ENCODE results near the gene LARP4B. TPM values are rescaled to one million over a fixed set of nuclear protein-coding genes. Genes with fewer than 3 reads are reported as not detected.

Gene LARP4B
- total RNA-seq (2014; rRNA removed; shearing (Covaris generic)): 28.1 and 31.1 TPM in 2 replicates
- 17.5 and 23.3 TPM in 2 replicates for polyA plus RNA-seq (2014; cell fraction: nucleus; rRNA removed)

DNA sequence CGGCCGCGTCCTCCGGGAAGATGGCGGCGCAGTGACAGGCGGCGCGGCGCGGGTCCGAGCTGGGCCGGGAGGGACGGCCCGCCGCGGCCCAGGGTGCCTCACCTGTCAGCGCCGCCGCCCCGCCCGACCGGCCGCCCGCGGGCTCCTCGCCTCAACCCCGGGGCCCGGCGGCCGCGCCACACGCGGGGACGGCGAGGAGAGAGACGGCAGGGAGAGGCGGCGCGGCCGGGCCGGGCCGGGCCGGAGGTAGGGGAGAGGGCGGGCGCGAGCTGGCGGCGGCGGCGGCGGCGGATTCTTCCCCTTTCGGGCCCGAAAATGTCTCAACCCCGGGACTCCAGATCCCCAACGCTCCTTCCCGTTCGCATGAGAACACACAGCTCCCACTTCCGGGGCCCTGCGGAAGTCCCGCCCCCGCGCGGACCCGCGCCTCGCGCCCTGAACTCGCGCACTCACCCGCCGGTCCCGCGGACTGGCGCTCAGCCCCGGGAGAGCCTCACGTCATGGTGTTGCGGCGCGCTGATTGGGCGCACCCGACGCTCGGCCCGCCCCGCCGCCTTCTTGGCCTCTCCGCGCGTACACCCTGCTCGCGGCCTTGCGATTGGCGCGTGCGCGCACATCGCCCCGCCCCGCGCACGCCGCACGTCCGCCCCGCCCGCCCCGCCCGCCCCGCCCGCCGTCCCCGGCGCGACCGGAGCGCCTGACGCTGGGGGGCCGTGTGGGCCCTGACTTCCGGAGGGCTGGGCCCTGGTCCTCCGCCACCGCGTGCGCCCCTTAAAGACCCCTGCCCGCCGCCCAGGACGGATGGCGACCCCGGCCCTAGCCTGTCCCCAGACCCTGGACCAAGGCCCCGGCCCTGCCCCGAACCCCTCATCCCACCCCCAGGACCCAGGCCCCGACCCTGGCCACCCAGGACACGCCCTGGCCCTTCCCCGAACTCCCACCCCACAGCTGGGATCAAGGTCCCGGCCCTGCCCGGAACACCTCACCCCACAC is at the start of gene LARP4B:
LARP4B (minus strand) TSS at position 380 of the 993 bp plus-strand sequence. CDS start 45,984 bp downstream, outside the sequence.
- DNase-seq (ENCODE audit: extremely low read depth, low read depth): peak; percentile 93

- no peak for DNase-seq (ENCODE audit: extremely low read depth, low read depth)
These were observed 49.1 kb upstream of the LARP4B start for GRCh38 chr10:980468-981093.

DNA sequence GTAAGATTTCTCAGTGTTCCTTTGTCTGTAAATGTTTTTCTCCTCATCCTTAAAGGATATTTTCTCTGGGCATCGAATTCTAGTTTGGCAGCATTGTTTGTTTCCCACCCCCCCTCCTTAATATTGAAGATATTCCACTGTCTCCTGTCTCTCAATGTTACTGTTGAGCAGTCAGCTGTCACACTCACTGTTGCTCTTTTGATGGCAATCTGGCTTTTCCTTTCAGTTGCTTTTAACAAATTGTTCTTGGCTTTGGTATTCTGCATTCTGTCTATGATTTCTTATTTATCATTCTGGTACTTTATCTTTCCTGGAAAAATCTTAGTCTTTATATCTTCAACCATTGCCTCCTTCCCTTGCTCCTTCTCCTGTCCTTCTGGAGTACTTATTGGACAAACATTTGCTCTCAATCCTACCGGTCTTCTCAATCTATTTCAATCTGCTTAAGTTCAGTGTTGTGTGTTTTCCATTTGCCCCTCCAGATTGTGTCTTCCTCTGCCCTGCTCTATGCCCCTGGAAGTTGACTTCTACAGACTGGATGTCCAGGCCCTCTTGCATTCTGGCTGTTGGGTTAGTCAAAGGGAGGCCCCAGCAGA is 47.4 kb upstream of the LARP4B start:
- DNase-seq (ENCODE audit: extremely low read depth, low read depth): no peak

DNA sequence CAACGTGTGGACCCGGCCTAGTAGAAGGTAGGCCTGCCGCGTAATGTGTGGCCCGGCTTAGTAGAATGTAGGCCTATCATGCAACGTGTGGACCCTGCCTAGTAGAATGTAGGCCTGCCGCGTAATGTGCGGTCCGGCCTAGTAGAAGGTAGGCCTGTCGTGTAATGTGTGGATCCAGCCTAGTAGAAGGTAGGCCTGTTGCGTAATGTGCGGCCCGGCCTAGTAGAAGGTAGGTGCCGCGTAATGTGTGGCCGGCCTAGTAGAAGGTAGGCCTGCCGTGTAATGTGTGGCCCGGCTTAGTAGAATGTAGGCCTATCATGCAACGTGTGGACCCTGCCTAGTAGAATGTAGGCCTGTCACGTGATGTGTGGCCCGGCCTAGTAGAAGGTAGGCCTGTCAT is 44.8 kb upstream of the LARP4B start:
- no peak for DNase-seq (ENCODE audit: extremely low read depth, low read depth)

- DNase-seq (ENCODE audit: extremely low read depth, low read depth): no peak
These were observed 43.2 kb upstream of the LARP4B start for GRCh38 chr10:974785-975074.

DNA sequence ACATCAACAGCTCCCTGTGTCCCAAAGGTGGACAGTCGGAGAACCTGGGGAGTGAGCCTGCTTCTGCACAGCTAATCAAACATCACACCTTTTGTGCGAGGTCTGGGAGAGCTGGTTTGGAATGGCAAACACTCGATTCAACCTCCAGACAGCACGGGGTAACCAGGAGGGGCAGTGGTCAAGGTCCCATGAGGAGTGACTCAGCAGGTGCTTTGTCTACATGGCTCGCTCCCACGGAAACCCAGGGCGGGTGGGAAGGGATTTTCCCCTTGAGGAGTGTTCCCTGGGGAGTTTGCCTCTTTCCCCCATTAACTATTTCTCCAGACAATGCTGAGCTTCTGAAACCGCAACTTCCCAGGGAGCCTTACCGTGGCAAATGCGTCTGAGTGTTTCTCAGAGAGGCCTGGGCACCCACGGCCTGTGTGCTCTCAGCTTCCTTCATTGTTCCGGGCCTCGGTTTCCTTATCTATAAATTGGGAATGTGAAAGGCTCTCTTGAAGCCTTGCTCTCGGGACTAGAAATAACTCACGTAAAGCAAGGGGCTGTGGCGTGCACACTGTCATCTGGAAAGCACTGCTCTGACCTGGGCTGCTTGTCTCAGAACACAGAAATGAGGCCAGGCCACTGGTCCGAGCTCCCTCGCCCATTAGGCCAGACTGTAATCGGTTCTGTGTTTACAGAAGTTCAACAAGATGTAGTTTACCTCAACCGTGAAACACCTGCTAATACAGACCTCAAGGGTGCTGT is 42.7 kb upstream of the LARP4B start:
- DNase-seq (ENCODE audit: extremely low read depth, low read depth): no peak

DNA sequence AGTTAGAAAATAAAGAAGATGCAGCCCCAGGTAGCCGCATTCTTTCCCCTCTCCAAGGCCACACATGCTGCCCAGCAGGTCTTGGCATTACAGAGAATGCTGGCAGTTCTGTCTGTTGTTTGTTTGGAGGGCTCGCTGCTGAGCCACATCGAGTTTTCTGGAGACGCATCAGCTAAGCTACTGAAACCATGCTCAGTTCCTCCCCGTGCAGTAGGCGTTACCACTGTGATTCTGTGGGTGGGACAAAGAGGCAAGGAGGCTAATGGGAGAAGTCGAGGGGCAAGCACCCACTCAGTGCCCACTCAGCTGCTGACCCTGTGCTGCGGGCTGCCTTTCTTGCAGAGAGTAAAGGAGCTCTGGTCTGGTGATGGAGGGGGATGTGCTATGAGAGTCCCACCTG is 41.3 kb upstream of the LARP4B start:
- no peak for DNase-seq (ENCODE audit: extremely low read depth, low read depth)

DNA sequence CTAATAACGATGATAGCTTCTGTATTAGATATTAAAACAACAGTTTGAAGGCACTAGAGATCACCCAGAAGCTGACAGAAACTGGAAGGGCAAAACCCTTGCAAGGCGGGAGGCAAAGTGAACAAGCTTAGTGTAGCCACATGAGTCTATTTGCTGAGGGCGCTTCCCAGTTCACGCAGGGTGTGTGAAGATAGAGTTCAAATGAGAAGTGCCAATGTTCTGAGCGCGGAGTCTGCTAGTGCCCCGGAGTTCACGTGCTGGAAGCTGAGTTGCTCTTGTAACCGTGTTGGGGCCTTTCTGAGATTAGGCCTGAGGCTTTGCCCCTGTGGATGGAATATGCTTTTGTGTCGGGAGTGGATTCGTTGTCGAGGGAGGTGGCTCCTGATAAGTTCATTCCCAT is 40.1 kb upstream of the LARP4B start:
- DNase-seq (ENCODE audit: extremely low read depth, low read depth): no peak

- no peak for DNase-seq (ENCODE audit: extremely low read depth, low read depth)
These were observed 39.6 kb upstream of the LARP4B start for GRCh38 chr10:971150-971542.

- DNase-seq (ENCODE audit: extremely low read depth, low read depth): no peak
These were observed 39.0 kb upstream of the LARP4B start for GRCh38 chr10:970311-971149.

DNA sequence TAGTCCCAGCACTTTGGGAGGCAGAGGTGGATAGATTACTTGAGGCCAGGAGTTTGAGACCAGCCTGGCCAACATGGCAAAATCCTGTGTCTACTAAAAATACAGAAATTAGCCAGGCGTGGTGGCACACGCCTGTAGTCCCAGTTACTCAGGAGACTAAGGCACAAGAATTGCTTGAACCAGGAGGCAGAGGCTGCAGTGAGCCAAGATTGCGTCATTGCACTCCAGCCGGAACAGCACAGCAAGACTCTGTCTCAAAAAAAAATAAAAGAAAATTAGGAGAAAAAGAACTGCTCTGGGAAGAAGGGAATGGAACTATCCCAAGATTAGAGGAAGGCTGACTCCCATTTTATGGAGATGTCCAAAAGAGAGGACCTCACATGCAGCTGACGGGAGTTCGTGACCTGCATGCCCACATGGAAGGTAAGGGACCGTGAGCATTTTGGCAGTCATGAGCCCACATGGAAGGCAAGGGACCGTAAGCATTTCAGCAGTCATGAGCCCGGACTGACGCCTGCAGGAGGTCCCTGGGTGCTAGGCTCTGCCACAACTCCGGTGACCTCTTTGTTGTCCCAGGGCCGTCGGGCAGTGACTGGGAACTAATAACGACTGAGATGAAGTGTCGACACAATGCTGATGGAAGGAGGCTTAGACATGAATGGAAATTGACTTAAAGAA is 38.1 kb upstream of the LARP4B start:
- DNase-seq (ENCODE audit: extremely low read depth, low read depth): no peak

DNA sequence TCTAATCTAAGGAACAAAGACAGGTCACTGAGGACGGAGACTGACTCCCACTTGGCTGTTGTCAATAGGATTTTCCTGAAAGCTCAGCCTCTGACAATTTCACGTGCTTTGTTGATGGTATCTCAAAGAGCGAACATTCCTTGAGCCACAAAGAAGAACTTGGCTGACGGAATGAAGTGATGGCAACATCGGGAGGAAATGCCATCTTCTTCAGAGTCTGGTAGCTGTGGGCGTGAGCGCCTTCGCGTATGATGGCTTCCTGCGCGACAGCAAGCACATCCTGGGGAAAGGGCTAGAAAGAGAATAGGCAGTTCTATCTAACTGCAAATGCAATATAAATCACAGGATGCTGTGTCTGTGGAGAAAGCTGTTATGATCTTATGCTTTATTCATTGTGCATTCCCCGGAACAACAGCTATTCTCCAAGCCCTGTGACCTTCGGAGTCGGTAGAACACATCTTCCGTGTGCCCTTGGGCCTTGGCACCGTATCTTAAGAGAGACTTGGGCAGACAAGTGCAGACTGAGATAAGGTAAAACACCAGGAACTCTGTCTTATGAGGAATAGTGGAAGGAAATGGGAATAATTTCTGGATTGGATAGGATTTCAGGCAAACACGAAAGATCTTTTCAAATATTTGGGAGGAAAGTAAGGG is 37.2 kb upstream of the LARP4B start:
- DNase-seq (ENCODE audit: extremely low read depth, low read depth): no peak

GRCh38 chr10:966466-967235 is 35.1 kb upstream of the LARP4B start:
- no peak for DNase-seq (ENCODE audit: extremely low read depth, low read depth)

DNA sequence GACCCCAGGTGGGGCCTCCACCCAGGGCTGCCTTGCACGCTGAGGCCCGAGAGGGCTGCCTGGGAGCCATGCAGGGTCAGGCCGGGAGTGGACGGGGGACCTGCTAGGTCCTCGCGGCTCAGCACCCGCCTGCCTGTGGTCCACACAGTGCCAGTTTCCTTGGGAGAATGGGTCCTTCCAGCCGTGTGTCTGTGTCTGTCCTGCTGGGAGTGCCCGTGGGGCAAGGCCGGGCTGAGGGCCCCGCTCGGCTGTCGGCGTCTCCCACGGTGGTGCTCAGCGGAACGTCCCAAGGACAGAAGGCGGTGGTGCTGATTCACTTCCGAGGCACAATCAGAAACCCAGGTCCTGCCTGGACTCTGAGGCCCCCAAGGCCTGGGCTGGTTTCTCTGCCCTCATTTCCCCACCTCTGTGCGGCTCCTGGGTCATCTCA is 33.5 kb upstream of the LARP4B start:
- DNase-seq (ENCODE audit: extremely low read depth, low read depth): no peak

DNA sequence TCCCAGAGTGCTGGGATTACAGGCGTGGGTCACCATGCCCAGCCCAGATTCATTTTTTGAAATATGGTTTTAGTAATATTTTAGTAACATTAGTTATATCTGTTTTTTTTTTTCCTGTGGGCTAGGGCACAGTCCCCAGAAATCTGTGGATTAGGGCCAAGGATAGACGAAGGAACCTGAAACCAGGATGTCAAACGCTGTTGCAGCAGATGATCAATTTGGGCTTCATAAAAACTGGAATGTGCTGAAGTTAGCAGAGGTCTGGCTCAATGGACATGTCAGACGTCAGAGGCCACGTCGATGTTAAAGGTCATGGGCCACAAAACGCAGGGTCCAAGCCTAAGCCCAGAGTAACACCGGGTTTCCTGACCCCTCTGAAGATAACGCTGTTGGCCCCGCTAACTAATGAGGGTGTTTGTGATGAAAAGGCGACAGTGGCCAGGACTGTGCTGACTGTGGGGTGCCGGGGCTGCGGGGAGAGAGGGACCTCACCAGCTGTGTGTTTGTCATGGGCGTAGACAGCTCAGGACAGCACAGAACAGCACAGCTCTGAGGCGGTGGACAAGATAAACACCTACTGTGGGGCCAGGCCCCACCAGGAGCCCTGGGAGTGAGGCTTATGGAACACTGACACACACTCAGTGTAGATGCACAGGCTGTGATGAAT is 32.9 kb upstream of the LARP4B start:
- DNase-seq (ENCODE audit: extremely low read depth, low read depth): no peak

DNA sequence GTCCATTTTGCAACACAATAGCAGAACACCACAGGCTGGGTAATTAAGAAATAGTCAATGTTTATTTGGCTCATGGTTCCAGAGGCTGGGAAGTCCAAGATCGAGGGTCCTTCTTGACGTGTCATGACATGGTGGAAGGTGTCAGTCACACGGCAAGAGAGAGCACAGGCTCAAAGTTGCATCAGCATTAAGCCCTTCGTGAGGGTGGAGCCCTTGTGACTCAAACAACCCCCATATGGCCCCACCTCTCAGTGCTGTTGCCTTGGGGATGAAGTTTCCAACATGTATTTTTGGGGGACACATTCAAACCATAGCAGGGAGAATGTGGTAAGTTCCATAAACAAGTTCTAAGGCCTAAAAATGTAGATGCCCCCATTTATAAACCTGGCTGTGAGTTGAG is 32.1 kb upstream of the LARP4B start:
- no peak for DNase-seq (ENCODE audit: extremely low read depth, low read depth)

GRCh38 chr10:963186-963585 is 31.7 kb upstream of the LARP4B start:
- no peak for DNase-seq (ENCODE audit: extremely low read depth, low read depth)

- DNase-seq (ENCODE audit: extremely low read depth, low read depth): no peak
These were observed 30.8 kb upstream of the LARP4B start for GRCh38 chr10:962342-962741.
